Measurements from ENCODE around the gene ASTN2.

DNA sequence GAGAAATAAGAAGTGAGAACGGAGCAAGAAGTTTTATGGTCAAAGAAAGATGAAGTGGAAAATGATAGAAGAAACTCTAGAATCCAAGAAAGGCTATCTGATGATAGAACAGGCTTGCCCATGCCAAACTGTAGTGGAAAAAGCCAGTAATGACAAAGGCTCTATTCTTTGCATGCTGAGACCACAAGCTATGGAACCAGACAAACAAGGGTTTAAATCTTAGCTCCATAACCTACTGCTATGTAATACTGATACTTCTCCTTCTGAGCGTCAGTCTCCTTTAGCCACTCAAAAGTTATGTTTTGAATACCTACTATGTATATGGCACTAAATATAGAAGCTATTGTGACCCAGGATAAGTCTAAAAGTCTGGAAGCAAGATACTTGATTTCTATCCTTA is 778.9 kb downstream of the ASTN2 start:
- TF ChIP-seq, protein P1, sequence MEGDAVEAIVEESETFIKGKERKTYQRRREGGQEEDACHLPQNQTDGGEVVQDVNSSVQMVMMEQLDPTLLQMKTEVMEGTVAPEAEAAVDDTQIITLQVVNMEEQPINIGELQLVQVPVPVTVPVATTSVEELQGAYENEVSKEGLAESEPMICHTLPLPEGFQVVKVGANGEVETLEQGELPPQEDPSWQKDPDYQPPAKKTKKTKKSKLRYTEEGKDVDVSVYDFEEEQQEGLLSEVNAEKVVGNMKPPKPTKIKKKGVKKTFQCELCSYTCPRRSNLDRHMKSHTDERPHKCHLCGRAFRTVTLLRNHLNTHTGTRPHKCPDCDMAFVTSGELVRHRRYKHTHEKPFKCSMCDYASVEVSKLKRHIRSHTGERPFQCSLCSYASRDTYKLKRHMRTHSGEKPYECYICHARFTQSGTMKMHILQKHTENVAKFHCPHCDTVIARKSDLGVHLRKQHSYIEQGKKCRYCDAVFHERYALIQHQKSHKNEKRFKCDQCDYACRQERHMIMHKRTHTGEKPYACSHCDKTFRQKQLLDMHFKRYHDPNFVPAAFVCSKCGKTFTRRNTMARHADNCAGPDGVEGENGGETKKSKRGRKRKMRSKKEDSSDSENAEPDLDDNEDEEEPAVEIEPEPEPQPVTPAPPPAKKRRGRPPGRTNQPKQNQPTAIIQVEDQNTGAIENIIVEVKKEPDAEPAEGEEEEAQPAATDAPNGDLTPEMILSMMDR (IDR thresholded peaks at IDR 0.05): no peak
- TF ChIP-seq POLR2A (IDR thresholded peaks at IDR 0.05): no peak
- no peak for TF ChIP-seq POLR2AphosphoS5 (IDR thresholded peaks at IDR 0.05)

Measured in prostate gland (tissue), 2 donors.